K562 treated with DMSO at 1 percent for 24 hours (cell line): Measurements from ENCODE around the gene PCLAF. TPM values are rescaled to one million over a fixed set of nuclear protein-coding genes. Genes with fewer than 3 reads are reported as not detected.

Experiments
- total RNA-seq: library from RNA; unstranded; fragments of 300-600 nt; gene quantifications from 2 replicates; pipeline ENCODE4 v1.2.3, GENCODE V29; 2022; ENCODE audit warnings: low read depth; ENCODE audit not compliant: insufficient read depth

PCLAF gene
- total RNA-seq = 76.5 and 102 TPM in 2 replicates

GRCh38 chr15:64381000-64381751, at the start of gene PCLAF:
PCLAF (minus strand) TSS chr15:64381441; CDS start chr15:64381371, 70 bp downstream.

GRCh38 chr15:64387562-64388168, 6.4 kb upstream of the PCLAF start, which contains the start of gene TRIP4:
TRIP4 (plus strand) TSS chr15:64387836; CDS start chr15:64387864, 28 bp downstream.

GRCh38 chr15:64355944-64356709, 25.1 kb downstream of the PCLAF start, which contains the start of gene CSNK1G1:
CSNK1G1 (minus strand) TSS chr15:64356173; CDS start chr15:64300499, 55,674 bp downstream.

Other genes with a start within 250 kb of the PCLAF start
- 1.1 and 1.2 TPM in 2 replicates for gene SNX22, start 229.7 kb downstream of the PCLAF start, total RNA-seq
- 477 and 517 TPM in 2 replicates for gene PPIB, start 218.4 kb downstream of the PCLAF start, total RNA-seq
- gene CSNK1G1, start 25.3 kb downstream of the PCLAF start, total RNA-seq = 5.5 and 6.9 TPM in 2 replicates
- 18.7 and 21.4 TPM in 2 replicates for gene TRIP4, start 6.4 kb upstream of the PCLAF start, total RNA-seq
- gene ZNF609, start 79.1 kb upstream of the PCLAF start, total RNA-seq = 18.5 and 18.6 TPM in 2 replicates